B cell (primary cell): ENCODE data around the gene PAPSS2. TPM values are rescaled to one million over a fixed set of nuclear protein-coding genes. Genes with fewer than 3 reads are reported as not detected.

Source experiments
- ATAC-seq: fragments of 200-7000 bp; cut with Tn5 transposase; one replicate; pipeline ENCODE4 v1.10.0; 2021; ENCODE audit warnings: low read depth, mild to moderate bottlenecking, moderate number of reproducible peaks, moderate library complexity
- CTCF ChIA-PET: fragments of 350-600 bp; sonication (Branson Sonifier 250); formaldehyde crosslinking; loops from one replicate; lab custom pipeline; 2021; ENCODE audit warnings: antibody characterized with exemption, inconsistent platforms; lab: Charles Lee
- POLR2A ChIA-PET: fragments of 350-600 bp; sonication (Branson Sonifier 250); formaldehyde crosslinking; loops from one replicate; lab custom pipeline; 2021; ENCODE audit warnings: antibody characterized with exemption; lab: Charles Lee
- DNase-seq: peaks from one replicate; pipeline ENCODE4 v3.0.0; 2013
- H2AFZ ChIP-seq: 2 replicates; pipeline ENCODE4 v1.6.1; 2012; ENCODE audit warnings: mild to moderate bottlenecking, low read depth, low read length; ENCODE audit not compliant: insufficient read depth, poor library complexity, severe bottlenecking
- H3K27ac ChIP-seq, 2 donors: 1 replicate in 1 of 2; 2 replicates in 1 of 2; pipeline ENCODE4 v1.5.1; 2012 to 2013; ENCODE audit warnings: low read length in 2 of 2, mild to moderate bottlenecking in 2 of 2, moderate library complexity in 1 of 2
- H3K27me3 ChIP-seq, 4 experiments: fragments of 200-600 bp in 1 of 4; sonication (generic) in 1 of 4; replicated peaks in 1 of 4; 1 replicate in 2 of 4; 2 replicates in 2 of 4; pipeline versions ENCODE4 v1.6.1 to v1.7.0; 2013 to 2016; ENCODE audit warnings: low read length in 3 of 4, mild to moderate bottlenecking in 2 of 4, mixed read lengths in 1 of 4, moderate library complexity in 1 of 4; ENCODE audit not compliant: insufficient read depth in 4 of 4, control insufficient read depth in 3 of 4; ENCODE audit errors: control extremely low read depth in 1 of 4
- H3K36me3 ChIP-seq, 2 experiments: replicated peaks in 1 of 2; 1 replicate in 1 of 2; 2 replicates in 1 of 2; pipeline versions ENCODE4 v1.6.1 to v1.7.1; 2013; ENCODE audit warnings: low read length in 1 of 2; ENCODE audit not compliant: insufficient read depth in 2 of 2, control insufficient read depth in 1 of 2; ENCODE audit errors: control extremely low read depth in 1 of 2, extremely low read depth in 1 of 2
- H3K4me1 ChIP-seq, 2 donors: fragments of 200-600 bp in 1 of 2; sonication (generic) in 1 of 2; 1 replicate in 1 of 2; 2 replicates in 1 of 2; pipeline versions ENCODE4 v1.5.1 to v1.6.1; 2013 to 2017; ENCODE audit warnings: low read length in 2 of 2; ENCODE audit not compliant: control insufficient read depth in 2 of 2, insufficient read depth in 2 of 2
- H3K4me2 ChIP-seq: replicated peaks from 2 replicates; pipeline ENCODE3; 2012; ENCODE audit warnings: mild to moderate bottlenecking, low read depth, low read length; ENCODE audit not compliant: poor library complexity, severe bottlenecking
- H3K4me3 ChIP-seq, 5 experiments: fragments of 200-600 bp in 1 of 5; sonication (generic) in 1 of 5; 1 replicate in 3 of 5; 2 replicates in 2 of 5; pipeline versions ENCODE4 v1.5.1 to v1.7.0; 2011 to 2016; ENCODE audit warnings: low read length in 4 of 5, mild to moderate bottlenecking in 4 of 5, low read depth in 2 of 5, control low read depth in 1 of 5, moderate library complexity in 1 of 5; ENCODE audit not compliant: insufficient read depth in 1 of 5; ENCODE audit errors: control extremely low read depth in 1 of 5, extremely low read depth in 1 of 5
- H3K79me2 ChIP-seq: fragments of 200-600 bp; sonication (generic); one replicate; pipeline ENCODE4 v1.6.0; 2016; ENCODE audit warnings: low read length; ENCODE audit not compliant: control insufficient read depth, insufficient read depth
- H3K9ac ChIP-seq: fragments of 200-600 bp; sonication (generic); 2 replicates; pipeline ENCODE4 v1.6.1; 2017; ENCODE audit warnings: mild to moderate bottlenecking, low read length, moderate library complexity
- H3K9me3 ChIP-seq, 3 donors: one replicate each; pipeline versions ENCODE4 v1.6.1 to v1.7.1; 2013; ENCODE audit warnings: low read length in 2 of 3; ENCODE audit not compliant: control insufficient read depth in 2 of 3, insufficient read depth in 1 of 3; ENCODE audit errors: control extremely low read depth in 1 of 3
- H4K20me1 ChIP-seq: 2 replicates; pipeline ENCODE4 v1.6.0; 2012; ENCODE audit warnings: mild to moderate bottlenecking, low read length; ENCODE audit not compliant: insufficient read depth, control insufficient read depth, poor library complexity, severe bottlenecking
- H3K27ac Mint-ChIP-seq: one replicate; pipeline ENCODE4 v1.8.0; 2021; ENCODE audit warnings: mixed read lengths
- H3K27me3 Mint-ChIP-seq: one replicate; pipeline ENCODE4 v1.8.0; 2021; ENCODE audit warnings: mixed read lengths
- H3K4me1 Mint-ChIP-seq: one replicate; pipeline ENCODE4 v1.8.0; 2021; ENCODE audit warnings: mixed read lengths
- H3K4me3 Mint-ChIP-seq: one replicate; pipeline ENCODE4 v1.8.0; 2021; ENCODE audit warnings: mixed read lengths
- H3K9me3 Mint-ChIP-seq: one replicate; pipeline ENCODE4 v1.8.0; 2022; ENCODE audit warnings: mixed read lengths; ENCODE audit not compliant: insufficient read depth
- CTCF ChIP-seq: fragments of 200-600 bp; IDR thresholded peaks from one replicate; pipeline ENCODE4 v1.8.0; 2022; ENCODE audit warnings: antibody characterized with exemption, mild to moderate bottlenecking
- EZH2 ChIP-seq: IDR thresholded peaks from 2 replicates; pipeline ENCODE4 v1.6.1; 2012; ENCODE audit warnings: borderline replicate concordance, low read depth, mild to moderate bottlenecking, moderate library complexity, low read length; ENCODE audit not compliant: insufficient read depth, poor library complexity, severe bottlenecking
- WGBS: methylation state at CpG from one replicate; pipeline ENCODE4 v1.1.5; 2013; ENCODE audit warnings: missing lambda C conversion rate; ENCODE audit not compliant: insufficient coverage; 5-methylcytosine and 5-hydroxymethylcytosine counted together
- intact Hi-C: fragments of 100-400 bp; cut with micrococcal nuclease; formaldehyde crosslinking; loops from one replicate; pipeline ENCODE4 v1.10.0; 2022
- polyA plus RNA-seq: library from polyadenylated mRNA; depleted of rRNA; stranded (reverse); fragments of >200 nt; gene quantifications from 2 replicates; pipeline ENCODE4 v1.2.3, GENCODE V29; 2012
- total RNA-seq, 2 donors: library from RNA; stranded (reverse); fragments of 120-200 nt in 1 of 2; gene quantifications; 1 replicate in 1 of 2; 2 replicates in 1 of 2; pipeline versions ENCODE4 v1.2.3 to v1.2.4, GENCODE V29; 2013 to 2022

The PAPSS2 gene
- total and polyA plus RNA-seq, 2 donors (not counting 1 experiment from before 2014, with no cell fraction given): not detected

- POLR2A ChIA-PET: no interaction called here
- peaks cover 0 to 7% of the 10 kb centered on the region in 2 donors for H3K4me1 ChIP-seq
- H3K36me3 ChIP-seq: no peaks in the 10 kb centered on the region
- H3K27ac ChIP-seq: no peak overlapping the region
- no peaks in the 10 kb centered on the region for H4K20me1 ChIP-seq
- no peak overlapping the region for H3K4me3 ChIP-seq
- Mint-ChIP-seq H3K27ac (no peak overlapping the region), H3K4me3 (no peak overlapping the region), H3K9me3 (no peaks in the 10 kb centered on the region), H3K4me1 (peaks cover 4% of the 10 kb centered on the region), H3K27me3 (no peaks in the 10 kb centered on the region)
- intact Hi-C loops: no loop called here
- H3K4me2 ChIP-seq: no peak overlapping the region
- TF ChIP-seq EZH2: no peak
- TF ChIP-seq CTCF: no peak
- H3K9ac ChIP-seq: no peak overlapping the region
- no peaks in the 10 kb centered on the region for H3K79me2 ChIP-seq
- DNase-seq: no peak
- peaks cover 0 to 3% (median 0%) of the 10 kb centered on the region in 4 experiments for H3K27me3 ChIP-seq
- H2AFZ ChIP-seq: no peak overlapping the region
- ATAC-seq: no peak
- H3K9me3 ChIP-seq: no peaks in the 10 kb centered on the region
- 96% methylated on average over 2 of the region's 3 CpGs for WGBS
- CTCF ChIA-PET: no interaction called here
Observed at GRCh38 chr10:87715552-87716347, 56.1 kb downstream of the PAPSS2 start.

GRCh38 chr10:87716348-87716670 is 56.6 kb downstream of the PAPSS2 start:
- no peak overlapping the region for H3K9ac ChIP-seq
- no peaks in the 10 kb centered on the region for H3K79me2 ChIP-seq
- H3K4me2 ChIP-seq: no peak overlapping the region
- Mint-ChIP-seq H3K27me3 (peaks cover under 1% of the 10 kb centered on the region), H3K4me1 (peaks cover 4% of the 10 kb centered on the region), H3K9me3 (no peaks in the 10 kb centered on the region), H3K27ac (no peak overlapping the region), H3K4me3 (no peak overlapping the region)
- H3K36me3 ChIP-seq: no peaks in the 10 kb centered on the region
- H3K4me1 ChIP-seq: peaks cover 0 to 7% of the 10 kb centered on the region in 2 donors
- intact Hi-C loops: no loop called here
- H3K27me3 ChIP-seq: peaks cover 0 to 3% (median 0%) of the 10 kb centered on the region in 4 experiments
- no CpG with 5 or more reads among the region's 4 CpGs for WGBS
- no peak for ATAC-seq
- CTCF ChIA-PET: no interaction called here
- TF ChIP-seq EZH2 (no peak), CTCF (no peak)
- H3K27ac ChIP-seq: no peak overlapping the region
- no peaks in the 10 kb centered on the region for H4K20me1 ChIP-seq
- H3K4me3 ChIP-seq: no peak overlapping the region
- H2AFZ ChIP-seq: no peak overlapping the region
- H3K9me3 ChIP-seq: no peaks in the 10 kb centered on the region
- POLR2A ChIA-PET: no interaction called here
- DNase-seq: no peak
